ENCODE data around the gene ABCD4. TPM values are rescaled to one million over a fixed set of nuclear protein-coding genes. Genes with fewer than 3 reads are reported as not detected.

ABCD4 gene
- total RNA-seq, 1 experiment from 2014 or later: 45.3 TPM

DNA sequence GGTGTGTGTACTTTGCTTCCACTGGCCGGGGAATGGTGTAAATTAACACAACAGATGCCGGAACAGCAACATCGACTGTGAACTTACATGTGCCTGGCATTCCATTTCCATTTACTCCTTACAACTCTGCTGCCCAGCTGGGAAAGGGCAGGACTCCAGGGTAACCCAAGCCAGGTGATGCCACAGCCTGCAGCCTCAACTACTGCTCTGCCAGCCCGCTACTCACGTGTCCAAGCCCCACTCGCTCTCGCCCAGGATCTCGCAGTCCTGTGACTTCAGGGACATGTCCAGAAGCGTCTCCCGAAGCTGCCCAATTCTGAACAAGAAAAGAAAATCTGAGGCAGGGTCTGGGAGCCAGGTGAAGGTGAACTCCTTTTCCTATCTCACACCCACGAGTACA lies 10.7 kb downstream of the ABCD4 start:
- peaks cover 6 to 19% of the 10 kb centered on the region in 2 experiments; a peak in 2 of 4 replicates for H3K36me3 ChIP-seq (ENCODE audit: control insufficient read depth in 1 of 2, insufficient read depth in 2 of 2, low read length in 2 of 2)
- H3K27me3 ChIP-seq (ENCODE audit: insufficient read depth, low read length): no peaks in the 10 kb centered on the region
- DNase-seq (ENCODE audit: low read depth, low spot score): no peak
- no peak for ATAC-seq
- no peaks in the 10 kb centered on the region for H3K9me3 ChIP-seq (ENCODE audit: control insufficient read depth in 1 of 2, insufficient read depth in 1 of 2, low read depth in 1 of 2, low read length in 2 of 2)
- H2AFZ ChIP-seq (ENCODE audit: low read depth, low read length, poor library complexity, severe bottlenecking): no peak overlapping the region
- no peak overlapping the region for H3K4me2 ChIP-seq (ENCODE audit: low read length)
- ChIA-PET RAD21 (ENCODE audit: low non-redundant PET in 1 of 2, low total read pairs in 2 of 2, uncharacterized antibody in 2 of 2, unreplicated experiment in 2 of 2) (no interaction called here), POLR2A (no interaction called here), CTCF (interaction anchor here (0.6 kb wide), 1 partner anchor 181 kb away, joined by 3 read pairs; no protein-coding TSS in a partner anchor)
- no peak overlapping the region for H3K27ac ChIP-seq (ENCODE audit: low read depth, low read length)
- no peak overlapping the region for H3K4me3 ChIP-seq (replicated peaks in 1 of 2; ENCODE audit: low read depth in 1 of 2, low read length in 2 of 2)
- no peaks in the 10 kb centered on the region for H3K9me2 ChIP-seq (ENCODE audit: insufficient read depth)
- intact Hi-C loops (cut with micrococcal nuclease): no loop called here
- peaks cover 0 to 17% of the 10 kb centered on the region in 2 experiments; a peak in 2 of 4 replicates for H3K4me1 ChIP-seq (ENCODE audit: control insufficient read depth in 1 of 2, insufficient read depth in 2 of 2, low read length in 2 of 2)
- 0 out of 2 replicates have a peak, but pooled peaks cover 3% of the 10 kb centered on the region for H3K79me2 ChIP-seq (ENCODE audit: insufficient read depth, low read length)
- no peak overlapping the region for H3K9ac ChIP-seq (ENCODE audit: low read length)
- no peaks in the 10 kb centered on the region for H4K20me1 ChIP-seq (ENCODE audit: insufficient read depth)
- no TSS peak for BruUV-seq (replicated peaks)
- TF ChIP-seq EZH2phosphoT487 (IDR thresholded peaks at IDR 0.05; ENCODE audit: borderline replicate concordance) (no peak), SIN3A (IDR thresholded peaks at IDR 0.05; ENCODE audit: low read depth) (no peak), POLR2A (IDR thresholded peaks at IDR 0.05; ENCODE audit: borderline replicate concordance, extremely low read depth, insufficient read depth, insufficient read length) (no peak), EGR1 (IDR thresholded peaks at IDR 0.05; ENCODE audit: low read depth) (no peak), ZFX (IDR thresholded peaks at IDR 0.05) (no peak), POLR2AphosphoS5 (IDR thresholded peaks at IDR 0.05; ENCODE audit: low read depth, low read length) (no peak), YY1 (IDR thresholded peaks at IDR 0.05; ENCODE audit: extremely low read depth, insufficient replicate concordance, low read depth, low read length) (no peak)

DNA sequence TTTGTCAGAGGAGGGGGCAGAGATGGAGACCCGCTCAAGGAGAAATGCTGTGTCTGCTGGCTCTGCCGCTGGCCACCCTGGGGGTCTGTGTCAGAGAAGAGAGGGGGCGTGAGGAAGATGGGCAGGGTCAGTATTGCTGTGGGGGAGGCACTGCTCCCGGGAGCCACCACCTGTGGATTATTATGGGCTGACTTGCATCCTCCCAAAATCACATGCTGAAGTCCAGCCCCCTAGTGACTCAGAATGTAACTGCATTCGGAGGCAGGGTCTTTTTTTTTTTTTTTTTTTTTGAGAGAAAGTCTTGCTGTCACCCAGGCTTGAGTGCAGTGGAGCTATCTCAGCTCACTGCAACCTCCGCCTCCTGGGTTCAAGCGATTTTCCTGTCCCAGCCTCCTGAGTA lies 12.3 kb downstream of the ABCD4 start:
- intact Hi-C loops (cut with micrococcal nuclease): no loop called here
- Histone ChIP-seq H3K9me2 (ENCODE audit: insufficient read depth) (no peaks in the 10 kb centered on the region), H3K4me2 (ENCODE audit: low read length) (no peak overlapping the region), H3K36me3 (ENCODE audit: control insufficient read depth in 1 of 2, insufficient read depth in 2 of 2, low read length in 2 of 2) (peaks cover 6 to 30% of the 10 kb centered on the region in 2 experiments; a peak in 3 of 4 replicates), H3K27me3 (ENCODE audit: insufficient read depth, low read length) (no peaks in the 10 kb centered on the region), H3K4me3 (replicated peaks in 1 of 2; ENCODE audit: low read depth in 1 of 2, low read length in 2 of 2) (no peak overlapping the region), H3K9me3 (ENCODE audit: control insufficient read depth in 1 of 2, insufficient read depth in 1 of 2, low read depth in 1 of 2, low read length in 2 of 2) (no peaks in the 10 kb centered on the region), H3K4me1 (ENCODE audit: control insufficient read depth in 1 of 2, insufficient read depth in 2 of 2, low read length in 2 of 2) (peaks cover 0 to 17% of the 10 kb centered on the region in 2 experiments; a peak in 2 of 4 replicates), H3K9ac (ENCODE audit: low read length) (no peak overlapping the region), H4K20me1 (ENCODE audit: insufficient read depth) (no peaks in the 10 kb centered on the region), H3K27ac (ENCODE audit: low read depth, low read length) (no peak overlapping the region), H2AFZ (ENCODE audit: low read depth, low read length, poor library complexity, severe bottlenecking) (no peak overlapping the region), H3K79me2 (ENCODE audit: insufficient read depth, low read length) (no peaks in the 10 kb centered on the region)
- DNase-seq (ENCODE audit: low read depth, low spot score): no peak
- POLR2A ChIA-PET: no interaction called here
- RAD21 ChIA-PET (ENCODE audit: low non-redundant PET in 1 of 2, low total read pairs in 2 of 2, uncharacterized antibody in 2 of 2, unreplicated experiment in 2 of 2): interaction anchor here in 1 of 2 experiments (0.6 kb wide), 1 partner anchor 11 kb away, joined by 3 read pairs; no protein-coding TSS in a partner anchor
- TF ChIP-seq EZH2phosphoT487 (IDR thresholded peaks at IDR 0.05; ENCODE audit: borderline replicate concordance) (no peak), RAD21 (IDR thresholded peaks at IDR 0.05; ENCODE audit: low read depth) (peak; percentile 34; the same call in 1 of the 2 replicates)
- TF ChIP-seq, protein P1, sequence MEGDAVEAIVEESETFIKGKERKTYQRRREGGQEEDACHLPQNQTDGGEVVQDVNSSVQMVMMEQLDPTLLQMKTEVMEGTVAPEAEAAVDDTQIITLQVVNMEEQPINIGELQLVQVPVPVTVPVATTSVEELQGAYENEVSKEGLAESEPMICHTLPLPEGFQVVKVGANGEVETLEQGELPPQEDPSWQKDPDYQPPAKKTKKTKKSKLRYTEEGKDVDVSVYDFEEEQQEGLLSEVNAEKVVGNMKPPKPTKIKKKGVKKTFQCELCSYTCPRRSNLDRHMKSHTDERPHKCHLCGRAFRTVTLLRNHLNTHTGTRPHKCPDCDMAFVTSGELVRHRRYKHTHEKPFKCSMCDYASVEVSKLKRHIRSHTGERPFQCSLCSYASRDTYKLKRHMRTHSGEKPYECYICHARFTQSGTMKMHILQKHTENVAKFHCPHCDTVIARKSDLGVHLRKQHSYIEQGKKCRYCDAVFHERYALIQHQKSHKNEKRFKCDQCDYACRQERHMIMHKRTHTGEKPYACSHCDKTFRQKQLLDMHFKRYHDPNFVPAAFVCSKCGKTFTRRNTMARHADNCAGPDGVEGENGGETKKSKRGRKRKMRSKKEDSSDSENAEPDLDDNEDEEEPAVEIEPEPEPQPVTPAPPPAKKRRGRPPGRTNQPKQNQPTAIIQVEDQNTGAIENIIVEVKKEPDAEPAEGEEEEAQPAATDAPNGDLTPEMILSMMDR (IDR thresholded peaks at IDR 0.05 in 2 of 3, conservative IDR thresholded peaks at IDR 0.05 in 1 of 3; ENCODE audit: borderline replicate concordance in 1 of 3, insufficient read depth in 1 of 3, low read depth in 2 of 3, low read length in 2 of 3): peak; percentile 42 to 59 (median 56); a peak in 5 of 6 replicates
- CTCF ChIA-PET: interaction anchor here (0.7 to 0.9 kb wide), 4 partner anchors 9 to 162 kb away, joined by 3 to 4 read pairs (median 4); partner anchors contain the start of gene ABCD4
- peak; percentile 39; the same call in 1 of the 2 replicates for ATAC-seq
- no TSS peak for BruUV-seq (replicated peaks)
